ENCODE measurements around the gene C1orf159.

C1orf159 gene

GRCh38 chr1:1038694-1039093 lies 77.2 kb downstream of the C1orf159 start:
- no peak for DNase-seq (ENCODE audit: low spot score)

- DNase-seq (ENCODE audit: low spot score) = no peak
These were observed 78.2 kb downstream of the C1orf159 start for GRCh38 chr1:1037366-1038327.

- no peak for DNase-seq (ENCODE audit: low spot score)
These were observed 80.5 kb downstream of the C1orf159 start for GRCh38 chr1:1035291-1035943.

GRCh38 chr1:1034439-1034781 lies 81.5 kb downstream of the C1orf159 start:
- no peak for DNase-seq (ENCODE audit: low spot score)

GRCh38 chr1:1033731-1034438 lies 82.0 kb downstream of the C1orf159 start:
- no peak for DNase-seq (ENCODE audit: low spot score)

GRCh38 chr1:1033009-1033587 lies 82.8 kb downstream of the C1orf159 start:
- no peak for DNase-seq (ENCODE audit: low spot score)

- no peak for DNase-seq (ENCODE audit: low spot score)
These were observed 83.5 kb downstream of the C1orf159 start for GRCh38 chr1:1032424-1032823.

Measured in HuH-7 (cell line).